Pons (tissue), 1 donor: ENCODE data around the gene ATP8B3.
"Not testable (repeated sequence)": the region's sequence is repeated elsewhere in the genome, so short reads cannot be mapped to it uniquely, and the experiment has no call there.

Experiments
- DNase-seq: peaks from one replicate; pipeline ENCODE4 v3.0.0-alpha.2; 2016; ENCODE audit warnings: low spot score

ATP8B3 gene

GRCh38 chr19:1770866-1771576, 41.1 kb downstream of the ATP8B3 start:
- no peak for DNase-seq

GRCh38 chr19:1769645-1769985, 42.5 kb downstream of the ATP8B3 start:
- DNase-seq: no peak

- no peak for DNase-seq
These were observed 43.0 kb downstream of the ATP8B3 start for GRCh38 chr19:1768918-1769644.

- DNase-seq: no peak
These were observed 43.8 kb downstream of the ATP8B3 start for GRCh38 chr19:1768248-1768647.

- DNase-seq: no peak
These were observed 44.6 kb downstream of the ATP8B3 start for GRCh38 chr19:1767464-1767933.

GRCh38 chr19:1766800-1767352, 45.2 kb downstream of the ATP8B3 start:
- no peak for DNase-seq

- DNase-seq: no peak
These were observed 45.9 kb downstream of the ATP8B3 start for GRCh38 chr19:1765904-1766799.

- no peak for DNase-seq
These were observed 46.7 kb downstream of the ATP8B3 start for GRCh38 chr19:1765232-1765903.

- no peak for DNase-seq
These were observed 47.3 kb downstream of the ATP8B3 start for GRCh38 chr19:1764729-1765128.

- DNase-seq: no peak
These were observed 48.1 kb downstream of the ATP8B3 start for GRCh38 chr19:1763648-1764639.

GRCh38 chr19:1762243-1763117, 49.6 kb downstream of the ATP8B3 start:
- no peak for DNase-seq

- DNase-seq: no peak
These were observed 50.4 kb downstream of the ATP8B3 start for GRCh38 chr19:1761528-1762242.

GRCh38 chr19:1760786-1761527, 51.1 kb downstream of the ATP8B3 start:
- DNase-seq: not testable (repeated sequence)

GRCh38 chr19:1760020-1760419, 52.1 kb downstream of the ATP8B3 start:
- no peak for DNase-seq

GRCh38 chr19:1758959-1759903, 52.8 kb downstream of the ATP8B3 start:
- DNase-seq: no peak

- no peak for DNase-seq
These were observed 53.9 kb downstream of the ATP8B3 start for GRCh38 chr19:1758231-1758577.
